Skin of body (tissue), 3 donors: ENCODE measurements around the gene DAPK1. TPM values are rescaled to one million over a fixed set of nuclear protein-coding genes. Genes with fewer than 3 reads are reported as not detected.
"Not testable (repeated sequence)": the region's sequence is repeated elsewhere in the genome, so short reads cannot be mapped to it uniquely, and the experiment has no call there.

Experiments
- DNase-seq: peaks from one replicate; lab custom pipeline; 2025; lab: John Stamatoyannopoulos, UW
- small RNA-seq: library from RNA; depleted of rRNA; stranded (forward); fragments of <200 nt; gene quantifications from one replicate; pipeline ENCODE3, GENCODE V24; 2014; ENCODE audit warnings: low replicate concordance
- total RNA-seq: library from RNA; depleted of rRNA; stranded (reverse); fragments of >200 nt; gene quantifications from one replicate; pipeline ENCODE4 v1.2.3, GENCODE V29; 2014

DAPK1 gene
- total RNA-seq, 1 donor from 2014 or later, result 29.0 TPM

DNA sequence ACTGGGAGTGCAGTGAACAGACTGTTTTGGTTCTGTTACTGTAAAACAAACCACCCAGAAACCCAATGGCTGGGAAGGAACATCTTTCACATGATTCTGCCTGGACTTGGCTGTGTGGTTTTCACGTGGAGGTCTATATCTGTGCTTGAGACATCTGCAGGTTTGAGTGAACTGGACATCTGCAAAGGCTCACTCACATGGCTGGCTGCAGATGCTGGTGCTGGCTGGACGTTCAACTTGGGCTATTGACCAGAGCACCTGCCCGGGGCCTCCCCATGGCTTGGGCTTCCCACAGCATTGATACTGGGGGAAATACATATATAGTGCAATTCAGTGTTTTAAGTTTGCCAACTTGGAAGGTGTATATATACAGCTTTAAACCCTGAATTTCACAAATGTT lies 235.1 kb downstream of the DAPK1 start:
- no peak for DNase-seq

DNA sequence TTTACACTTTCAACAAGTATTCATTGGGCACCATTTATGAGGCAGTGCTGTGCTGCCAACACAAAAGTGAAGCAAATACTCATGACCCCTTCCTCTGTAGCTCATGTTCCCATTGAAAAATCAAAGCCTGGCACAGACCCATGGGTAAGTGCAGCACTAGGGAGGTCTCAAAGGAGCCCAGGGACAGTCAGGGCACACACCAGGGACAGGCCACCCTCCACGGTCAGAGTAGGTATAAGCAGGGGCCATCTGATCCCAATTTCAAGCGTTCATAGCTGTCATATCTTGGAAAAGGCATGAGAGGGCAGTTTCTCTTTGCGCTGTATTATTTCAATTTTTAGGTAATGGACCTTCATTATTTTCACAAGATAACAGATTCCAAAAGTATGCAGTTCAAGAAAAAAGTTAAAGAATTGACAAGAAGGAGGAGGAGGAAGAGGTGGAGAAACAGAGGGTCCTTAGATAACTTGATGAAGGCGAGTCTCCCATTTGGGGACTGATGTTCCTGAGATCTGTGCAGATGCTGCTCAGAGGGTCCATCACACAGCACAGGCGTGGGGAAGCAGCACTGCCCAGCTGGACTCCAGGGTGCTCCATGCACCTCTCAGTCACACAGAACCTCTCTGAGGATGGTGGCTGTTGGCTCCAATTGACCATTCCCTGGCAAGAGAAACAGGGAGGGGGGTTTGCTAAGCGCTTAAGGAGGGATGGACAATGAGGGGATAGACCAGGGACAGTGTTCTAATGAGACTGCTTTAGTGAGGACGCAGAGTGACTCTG lies 235.8 kb downstream of the DAPK1 start:
- no peak for DNase-seq

DNA sequence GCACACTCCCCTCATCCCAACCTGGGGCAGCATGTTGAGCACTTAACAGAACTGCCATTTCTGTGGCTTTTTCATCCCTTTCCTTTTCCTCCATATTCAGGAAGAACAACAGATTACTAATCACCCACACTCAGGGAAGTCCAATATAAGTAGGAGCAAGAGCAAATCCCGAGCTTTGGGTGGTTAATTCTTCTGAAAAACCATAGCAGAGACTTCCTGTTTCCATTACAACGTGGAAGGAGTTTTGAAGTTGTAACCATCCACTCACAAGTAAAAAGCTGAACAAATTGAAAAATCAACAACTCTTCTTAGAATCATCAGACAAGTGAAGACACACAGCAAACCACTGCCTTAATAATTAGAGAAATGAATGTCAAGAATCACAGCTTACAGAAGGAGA lies 236.4 kb downstream of the DAPK1 start:
- DNase-seq, result no peak

DNA sequence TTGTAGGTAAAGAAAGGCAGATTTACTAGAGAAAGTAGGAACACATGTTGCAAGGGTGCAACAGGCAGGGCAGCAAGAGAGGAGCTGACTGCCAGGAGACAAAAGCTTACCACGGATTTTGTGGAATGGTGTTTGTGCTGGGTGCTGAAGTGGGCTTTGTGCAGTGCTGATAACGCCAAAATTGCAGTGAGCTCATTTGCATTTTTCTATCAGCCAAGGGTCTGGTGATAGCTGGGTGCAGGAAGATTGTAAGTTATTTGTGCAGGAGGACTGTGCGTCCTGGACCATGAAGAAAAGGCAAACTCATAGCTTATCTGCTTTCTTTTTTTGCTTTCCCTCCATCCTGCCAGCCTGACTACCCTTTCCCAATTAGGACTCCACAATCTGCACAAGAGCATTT lies 241.9 kb downstream of the DAPK1 start:
- DNase-seq, result no peak

DNA sequence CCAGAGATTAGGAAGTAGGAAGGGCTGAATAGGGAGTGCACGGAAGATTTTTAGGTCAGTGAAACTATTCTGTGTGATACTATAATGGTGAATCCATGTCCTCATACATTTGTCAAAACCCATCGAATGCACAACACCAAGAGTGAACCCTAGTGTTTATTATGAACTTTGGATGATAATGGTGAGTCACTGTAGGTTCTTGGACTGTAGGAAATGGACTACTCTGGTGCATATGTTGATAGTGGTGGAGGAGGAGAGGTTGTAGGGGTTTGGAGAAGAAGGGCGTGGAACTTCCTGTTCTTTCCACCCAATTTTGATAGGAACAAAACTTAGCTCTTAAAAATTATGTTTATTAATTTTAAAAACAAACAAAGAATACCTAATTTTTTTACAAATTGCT lies 242.5 kb downstream of the DAPK1 start:
- no peak for DNase-seq

DNA sequence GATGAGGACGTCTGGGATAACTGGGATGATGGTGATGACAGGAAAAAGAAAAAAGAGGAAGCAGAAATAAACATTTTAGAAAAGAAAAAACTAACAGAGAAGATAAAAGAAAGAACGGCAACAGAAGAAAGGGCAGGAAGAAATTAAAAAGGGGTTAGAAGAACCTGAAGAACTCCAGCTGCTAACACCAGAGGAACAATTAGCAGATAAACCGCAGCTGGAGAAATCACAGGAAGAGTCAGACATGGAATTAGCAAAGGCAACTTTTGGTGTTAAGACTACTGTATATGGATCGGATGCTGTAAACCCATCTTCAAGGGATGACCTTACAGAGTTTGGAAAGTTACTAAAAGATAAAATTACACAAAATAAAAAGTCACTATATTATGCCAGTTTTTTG lies 243.7 kb downstream of the DAPK1 start:
- DNase-seq, result no peak

DNA sequence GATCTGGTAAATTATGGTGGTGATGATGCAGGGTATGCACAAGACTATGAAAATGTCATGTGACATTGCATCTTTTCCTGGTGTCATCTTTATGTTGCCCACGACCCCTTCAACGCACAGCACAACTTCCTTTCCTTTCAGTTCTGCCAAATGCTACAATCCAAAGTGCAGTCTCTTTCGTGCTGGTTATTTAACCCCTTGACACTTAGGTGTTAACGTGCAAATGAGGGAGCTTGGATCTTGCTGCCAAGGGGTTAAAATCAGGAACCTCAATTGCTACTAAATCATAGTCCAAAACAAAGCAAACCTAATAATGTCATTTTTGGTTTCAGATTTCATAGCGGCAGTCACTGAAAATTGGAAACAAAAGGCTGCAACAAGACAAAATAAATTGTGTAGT lies 244.2 kb downstream of the DAPK1 start:
- DNase-seq, result no peak

DNA sequence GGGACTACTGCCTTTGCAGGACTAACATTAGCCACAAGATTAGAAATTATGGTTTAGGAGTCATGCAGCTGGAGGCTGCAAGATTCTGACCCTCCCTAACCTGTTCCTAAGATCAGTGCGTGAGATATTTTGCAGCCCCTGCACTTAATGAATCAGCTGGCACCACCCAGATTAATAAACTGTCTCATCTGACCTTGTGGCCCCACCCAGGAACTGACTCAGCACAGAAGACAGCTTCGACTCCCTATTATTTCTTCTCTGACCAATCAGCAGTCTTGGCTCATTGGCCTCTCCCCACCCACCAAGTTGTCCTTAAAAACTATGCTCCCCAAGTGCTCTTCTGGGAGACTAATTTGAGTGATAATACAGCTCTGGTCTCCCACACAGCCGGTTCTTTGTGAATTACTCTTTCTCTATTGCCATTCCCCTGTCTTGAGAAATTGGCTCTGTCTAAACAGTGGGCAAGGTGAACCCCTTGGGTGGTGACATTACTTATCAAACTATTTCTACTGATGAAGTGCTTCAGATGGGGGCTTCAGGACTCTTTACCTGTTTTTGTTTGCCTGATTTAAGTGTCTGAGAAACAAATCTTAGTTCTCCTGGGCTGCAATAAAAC lies 245.3 kb downstream of the DAPK1 start:
- DNase-seq, result no peak

DNA sequence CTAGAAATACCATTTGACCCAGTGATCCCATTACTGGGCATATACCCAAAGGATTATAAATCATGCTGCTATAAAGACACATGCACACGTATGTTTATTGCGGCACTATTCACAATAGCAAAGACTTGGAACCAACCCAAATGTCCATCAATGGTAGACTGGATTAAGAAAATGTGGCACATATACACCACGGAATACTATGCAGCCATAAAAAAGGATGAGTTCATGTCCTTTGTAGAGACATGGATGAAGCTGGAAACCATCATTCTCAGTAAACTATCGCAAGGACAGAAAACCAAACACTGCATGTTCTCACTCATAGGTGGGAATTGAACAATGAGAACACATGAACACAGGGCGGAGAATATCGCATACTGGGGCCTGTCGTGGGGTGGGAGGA lies 246.6 kb downstream of the DAPK1 start:
- not testable (repeated sequence) for DNase-seq

DNA sequence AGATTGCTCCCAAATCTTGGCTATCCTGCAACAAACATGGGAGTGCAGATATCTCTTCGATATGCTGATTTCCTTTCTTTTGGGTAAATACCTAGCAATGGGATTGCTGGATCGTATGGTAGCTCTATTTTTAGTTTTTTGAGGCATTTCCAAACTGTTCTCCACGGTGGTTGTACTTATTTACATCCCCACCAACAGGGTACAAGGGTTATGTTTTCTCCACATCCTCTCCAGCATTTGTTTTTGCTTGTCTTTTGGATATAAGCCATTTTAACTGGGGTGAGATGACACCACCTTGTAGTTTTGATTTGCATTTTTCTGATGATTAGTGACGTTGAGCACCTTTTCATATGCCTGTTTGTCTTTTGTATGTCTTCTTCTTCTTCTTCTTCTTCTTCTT lies 248.5 kb downstream of the DAPK1 start:
- no peak for DNase-seq

DNA sequence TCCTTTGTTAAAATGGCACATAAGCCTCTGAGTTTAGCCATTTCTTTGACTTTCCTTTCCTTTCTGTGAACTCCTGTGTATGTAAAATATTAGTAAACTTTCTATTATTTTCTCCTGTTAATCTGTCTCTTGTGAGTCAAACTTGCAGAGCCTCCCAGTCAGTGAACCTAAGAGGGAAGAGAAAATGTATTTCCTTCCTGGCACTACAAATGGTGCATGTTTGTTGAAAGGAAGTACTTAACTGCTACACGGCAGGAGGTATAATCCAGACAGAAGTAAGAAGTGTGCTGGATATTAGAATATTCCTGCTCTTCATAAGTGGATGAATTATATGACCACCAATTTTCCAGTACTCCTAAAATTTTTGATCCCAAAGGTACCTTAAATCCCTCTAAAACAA lies 251.2 kb downstream of the DAPK1 start:
- DNase-seq, result no peak

DNA sequence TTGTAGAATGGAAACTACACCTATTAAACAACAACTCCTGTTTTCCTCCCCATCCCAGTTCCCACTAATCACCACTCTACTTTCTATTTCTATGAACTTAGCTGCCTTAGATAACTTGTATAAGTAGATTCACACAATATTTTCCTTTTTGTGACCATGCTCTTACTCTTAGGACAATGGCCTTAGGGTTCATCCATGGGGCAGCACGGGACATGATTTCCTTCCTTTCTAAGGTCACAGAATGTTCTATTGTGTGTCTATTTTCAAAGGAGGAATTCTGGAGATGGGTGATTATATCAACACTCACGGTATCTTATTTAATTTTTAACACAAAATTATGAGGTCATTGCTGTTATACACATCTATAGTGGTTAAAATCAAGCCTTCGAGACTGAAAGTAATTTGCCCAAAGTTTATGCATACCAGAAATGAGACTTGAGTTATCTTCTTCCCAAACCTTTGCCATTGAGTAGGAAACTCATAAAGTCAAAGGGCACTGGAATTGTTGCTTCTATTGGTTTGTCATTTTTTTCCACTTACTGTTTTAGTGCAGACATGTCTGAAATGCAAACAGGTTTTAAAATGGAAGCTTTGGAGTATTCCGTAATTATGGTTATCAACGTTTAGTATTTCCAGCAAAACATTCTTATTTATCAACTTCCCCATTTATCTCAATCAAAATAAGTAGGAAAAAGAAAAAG lies 251.8 kb downstream of the DAPK1 start:
- DNase-seq, result peak; percentile 13

DNA sequence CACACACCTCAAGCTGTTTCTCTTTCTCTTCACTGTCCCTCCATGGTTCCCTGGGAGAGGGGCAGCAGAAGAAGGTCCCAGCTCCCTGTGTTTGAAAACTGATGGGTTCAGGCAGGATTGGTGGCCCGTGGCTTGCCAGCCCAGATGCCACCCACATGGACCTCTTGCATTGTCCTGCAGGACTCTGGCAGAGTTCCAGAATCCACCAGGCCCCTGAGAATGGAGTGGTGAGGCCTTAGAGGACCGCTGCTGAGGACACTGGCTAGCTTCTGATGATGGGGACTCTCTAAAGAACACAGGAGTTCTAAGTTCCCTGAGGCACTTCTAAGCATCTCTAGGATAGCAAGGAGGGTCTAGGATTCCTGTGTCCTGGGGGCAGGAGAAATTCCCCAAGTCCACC lies 253.1 kb downstream of the DAPK1 start:
- DNase-seq, result no peak

DNA sequence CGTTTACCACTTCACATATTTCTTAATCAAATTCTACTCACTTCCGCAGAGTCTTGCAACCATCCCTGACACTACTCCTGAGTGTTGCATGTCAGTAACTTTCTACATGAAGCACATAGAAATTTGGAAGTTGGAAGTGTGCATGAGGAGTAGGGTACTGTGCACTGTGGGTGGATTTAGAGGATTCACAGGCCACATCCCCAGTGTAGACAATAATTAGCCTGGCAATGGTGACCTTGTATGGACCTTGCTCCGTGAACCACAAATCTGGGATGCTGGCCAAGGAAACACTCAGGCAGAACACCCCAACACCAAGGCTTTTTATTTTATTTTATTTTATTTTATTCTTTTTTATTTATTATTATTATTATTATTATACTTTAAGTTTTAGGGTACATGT lies 253.8 kb downstream of the DAPK1 start:
- no peak for DNase-seq

DNA sequence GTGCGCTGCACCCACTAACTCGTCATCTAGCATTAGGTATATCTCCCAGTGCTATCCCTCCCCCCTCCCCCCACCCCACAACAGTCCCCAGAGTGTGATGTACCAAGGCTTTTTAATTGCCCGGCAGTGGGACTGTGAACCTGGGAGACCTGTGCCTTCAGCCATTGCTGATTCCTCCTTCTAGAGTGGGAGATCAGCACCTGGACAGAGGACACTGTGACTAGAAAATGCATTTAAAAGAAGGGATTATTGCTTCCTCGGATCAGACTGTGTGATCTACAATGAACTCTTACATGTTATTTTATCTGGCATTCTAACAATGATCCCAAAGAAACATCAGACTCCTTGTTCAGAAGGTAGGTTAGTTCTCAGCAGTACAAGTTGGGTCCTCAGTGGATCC lies 254.2 kb downstream of the DAPK1 start:
- DNase-seq, result no peak

DNA sequence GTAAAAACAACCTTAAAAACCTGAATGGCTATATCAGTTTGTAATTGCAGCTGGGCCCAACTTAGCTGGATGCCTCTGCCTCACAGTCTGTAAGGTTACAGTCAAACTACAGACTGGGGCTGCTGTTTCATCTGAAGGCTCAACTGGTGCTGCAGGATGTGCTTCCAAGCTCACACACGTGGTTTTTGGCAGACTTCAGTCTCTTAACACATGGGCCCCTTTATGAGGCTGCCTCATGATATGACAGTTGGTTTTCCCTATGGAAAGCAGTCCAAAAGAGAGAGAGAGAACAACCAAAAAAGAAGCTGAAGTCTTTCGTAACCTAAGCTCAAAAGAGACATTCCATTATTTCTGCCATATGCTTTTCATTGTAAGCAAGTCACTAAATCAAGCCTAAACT lies 255.6 kb downstream of the DAPK1 start:
- no peak for DNase-seq

Small RNA genes lying within 50 kb of the gene (small RNA-seq; reads per million reads assigned to genes)
- 0.17 reads per million for gene AL161787.1

Other genes with a start within 250 kb of the DAPK1 start
- 43.5 TPM for gene CTSL, start 228.3 kb downstream of the DAPK1 start, total RNA-seq